Measurements from ENCODE around the gene MKLN1.
"Not testable (repeated sequence)": the region's sequence is repeated elsewhere in the genome, so short reads cannot be mapped to it uniquely, and the experiment has no call there.

Gene MKLN1

DNA sequence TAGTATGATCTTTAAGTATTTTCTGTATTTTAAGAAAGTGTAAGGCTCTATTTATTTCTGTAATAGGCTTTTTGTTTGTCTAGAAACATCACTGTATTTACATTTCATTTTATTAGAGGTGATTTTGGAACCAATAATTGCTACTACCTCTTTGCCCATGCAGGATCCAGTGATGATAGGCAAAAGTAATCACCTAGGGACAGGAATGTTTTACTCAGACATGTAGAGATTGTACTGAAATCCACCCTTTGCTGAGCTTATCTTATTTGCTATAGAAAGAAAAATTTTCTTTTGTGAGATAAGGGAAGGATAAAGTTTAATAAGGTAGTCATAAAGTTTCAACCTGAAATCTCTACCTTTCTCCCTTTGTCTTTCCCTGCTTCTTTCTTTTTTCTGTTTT, 73.5 kb downstream of the MKLN1 start:
- DNase-seq (ENCODE audit: low read depth), result no peak

GRCh38 chr7:131403322-131403721, 75.6 kb downstream of the MKLN1 start:
- DNase-seq (ENCODE audit: low read depth), result no peak

DNA sequence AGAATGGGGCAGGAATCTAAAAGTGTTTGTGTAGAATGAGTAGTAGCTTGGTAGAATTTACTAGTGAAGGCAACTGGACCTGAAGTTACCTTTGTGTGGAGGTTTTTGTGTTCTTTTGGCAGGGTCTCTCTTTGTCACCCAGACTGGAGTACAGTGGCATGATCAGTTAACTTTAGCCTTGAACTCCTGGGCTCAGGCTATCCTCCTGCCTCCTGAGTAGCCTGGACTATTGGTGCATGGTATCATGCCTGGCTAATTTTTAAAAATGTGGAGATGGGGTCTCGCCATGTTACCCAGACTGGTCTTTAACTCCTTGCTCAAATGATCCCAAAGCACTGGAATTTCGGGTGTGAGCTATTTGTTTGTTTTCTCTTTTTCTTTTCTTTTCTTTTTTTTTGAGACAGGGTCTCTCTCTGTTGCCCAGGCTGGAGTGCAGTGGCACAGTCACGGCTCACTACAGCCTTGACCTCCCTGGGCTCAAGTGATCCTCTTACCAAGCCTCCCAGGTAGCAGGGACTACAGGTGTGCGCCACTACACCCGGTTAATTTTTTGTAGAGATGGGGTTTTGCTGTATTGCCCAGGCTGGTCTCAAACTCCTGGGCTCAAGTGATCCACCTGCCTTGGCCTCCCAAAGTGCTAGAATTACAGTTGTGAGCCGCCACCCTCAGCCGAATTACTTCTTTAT, 76.7 kb downstream of the MKLN1 start:
- DNase-seq (ENCODE audit: low read depth), result no peak

GRCh38 chr7:131409129-131409766, 81.6 kb downstream of the MKLN1 start:
- no peak for DNase-seq (ENCODE audit: low read depth)

DNA sequence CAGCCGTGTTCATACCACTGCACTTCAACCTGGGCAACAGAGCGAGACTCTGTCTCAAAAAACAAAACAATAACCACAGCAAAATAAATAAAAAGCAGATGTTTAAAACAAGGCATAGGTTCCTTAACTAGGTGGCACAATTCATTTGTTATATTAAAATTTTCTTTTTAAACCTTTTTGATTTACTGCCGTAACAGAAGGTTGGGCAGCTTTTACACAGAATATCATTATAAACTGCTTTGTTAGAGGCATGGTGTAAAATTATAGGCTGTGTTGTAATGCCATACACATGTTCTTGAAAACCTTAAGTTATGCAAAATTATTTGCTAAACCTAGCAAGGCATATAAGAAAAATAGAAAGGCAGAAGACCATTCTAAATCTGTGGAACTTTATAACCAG, 84.4 kb downstream of the MKLN1 start:
- no peak for DNase-seq (ENCODE audit: low read depth)

- DNase-seq (ENCODE audit: low read depth), result no peak
Observed at GRCh38 chr7:131413711-131414110, 86.0 kb downstream of the MKLN1 start.

DNA sequence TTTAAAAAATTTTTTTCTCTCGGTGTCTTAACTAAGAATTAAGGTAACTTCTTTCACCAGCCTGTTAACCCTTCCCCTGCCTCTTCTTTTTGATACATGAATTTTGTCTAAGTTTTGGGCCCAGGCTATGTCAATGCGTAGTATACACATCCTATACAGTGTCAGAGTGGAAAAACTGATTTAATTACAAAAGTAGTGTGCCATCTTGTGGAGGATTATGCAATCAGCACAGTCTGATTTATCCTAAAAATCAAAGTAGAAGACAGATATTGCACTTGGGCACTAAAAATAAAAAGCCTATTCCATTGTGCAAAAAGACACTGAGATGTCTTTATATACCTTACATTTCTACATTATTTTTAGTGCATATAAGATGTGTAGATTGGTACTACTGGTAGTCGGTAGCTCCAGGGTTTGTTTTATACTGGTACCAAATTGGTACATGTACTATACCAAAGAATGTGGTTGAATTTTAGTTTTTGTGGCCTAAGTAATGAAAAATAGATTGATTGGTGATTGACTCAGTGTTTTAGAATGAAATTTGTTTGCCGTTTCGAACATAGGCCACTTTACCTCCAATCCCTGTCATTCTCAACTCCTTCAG, 96.6 kb downstream of the MKLN1 start:
- no peak for DNase-seq (ENCODE audit: low read depth)

GRCh38 chr7:131425992-131426391, 98.3 kb downstream of the MKLN1 start:
- DNase-seq (ENCODE audit: low read depth), result no peak

DNA sequence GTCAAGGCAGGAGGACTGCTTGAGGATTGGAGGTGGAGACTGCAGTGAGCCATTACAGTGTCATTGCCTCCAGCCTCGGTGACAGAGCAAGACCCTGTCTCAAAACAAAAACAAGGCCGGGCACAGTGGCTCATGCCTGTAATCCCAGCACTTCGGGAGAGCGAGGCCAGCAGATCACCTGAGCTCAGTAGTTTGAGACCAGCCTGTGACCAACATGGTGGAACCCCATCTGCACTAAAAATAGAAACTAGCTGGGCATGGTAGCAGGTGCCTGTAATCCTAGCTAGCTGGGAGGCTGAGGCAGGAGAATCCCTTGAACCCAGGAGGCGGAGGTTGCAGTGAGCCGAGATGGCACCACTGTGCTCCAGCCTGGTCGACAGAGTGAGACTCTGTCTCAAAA, 103.2 kb downstream of the MKLN1 start:
- DNase-seq (ENCODE audit: low read depth), result not testable (repeated sequence)

DNA sequence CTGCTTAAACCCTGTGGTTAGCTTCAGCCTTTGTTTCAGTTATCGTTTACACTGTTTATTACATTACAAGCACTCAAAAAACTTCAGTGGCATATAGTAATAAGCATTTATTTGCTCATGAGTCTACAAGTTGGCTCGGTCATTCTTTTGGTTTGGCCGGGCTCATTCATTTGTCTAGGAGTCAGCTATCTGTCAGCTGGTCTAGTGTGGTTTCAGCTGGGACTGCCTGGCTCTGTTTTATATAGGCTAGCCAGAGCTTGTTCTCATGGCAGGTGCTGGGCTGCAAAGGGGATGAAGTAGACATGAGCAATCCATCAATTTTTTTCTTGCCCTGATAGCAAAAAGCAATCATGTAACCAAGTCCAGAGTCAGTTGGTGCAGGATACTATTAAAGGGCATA, 103.6 kb downstream of the MKLN1 start:
- DNase-seq (ENCODE audit: low read depth), result no peak

GRCh38 chr7:131431756-131432155, 104.1 kb downstream of the MKLN1 start:
- no peak for DNase-seq (ENCODE audit: low read depth)

GRCh38 chr7:131436384-131436783, 108.7 kb downstream of the MKLN1 start:
- DNase-seq (ENCODE audit: low read depth), result no peak

- no peak for DNase-seq (ENCODE audit: low read depth)
Observed at GRCh38 chr7:131438969-131439368, 111.3 kb downstream of the MKLN1 start.

GRCh38 chr7:131443496-131443895, 115.8 kb downstream of the MKLN1 start:
- DNase-seq (ENCODE audit: low read depth), result no peak

GRCh38 chr7:131444683-131445082, 117.0 kb downstream of the MKLN1 start:
- DNase-seq (ENCODE audit: low read depth), result no peak

GRCh38 chr7:131449373-131449902, 121.8 kb downstream of the MKLN1 start:
- no peak for DNase-seq (ENCODE audit: low read depth)

GRCh38 chr7:131454498-131454897, 126.8 kb downstream of the MKLN1 start:
- no peak for DNase-seq (ENCODE audit: low read depth)

GRCh38 chr7:131455001-131455400, 127.3 kb downstream of the MKLN1 start:
- no peak for DNase-seq (ENCODE audit: low read depth)

GRCh38 chr7:131455546-131455945, 127.9 kb downstream of the MKLN1 start:
- DNase-seq (ENCODE audit: low read depth), result no peak

DNA sequence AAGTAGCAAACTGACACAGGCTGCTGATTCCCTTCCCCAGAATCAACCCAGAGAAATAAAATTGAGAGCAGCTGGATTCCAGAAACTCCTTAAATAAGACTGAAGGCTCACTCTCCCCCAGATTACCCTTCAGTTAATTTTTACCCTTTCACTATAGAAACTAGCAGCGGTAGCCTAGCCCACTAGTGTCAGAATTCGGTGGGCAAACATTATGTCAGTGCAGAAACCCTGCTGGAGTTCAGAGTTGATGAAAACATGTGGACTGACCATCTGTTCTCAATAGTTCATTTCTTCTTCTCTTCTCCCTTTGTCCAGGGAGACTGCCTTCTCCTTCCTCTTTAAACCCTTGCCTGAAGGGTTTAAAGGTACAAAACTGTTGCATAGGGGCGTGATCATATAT, 128.7 kb downstream of the MKLN1 start:
- no peak for DNase-seq (ENCODE audit: low read depth)

DNA sequence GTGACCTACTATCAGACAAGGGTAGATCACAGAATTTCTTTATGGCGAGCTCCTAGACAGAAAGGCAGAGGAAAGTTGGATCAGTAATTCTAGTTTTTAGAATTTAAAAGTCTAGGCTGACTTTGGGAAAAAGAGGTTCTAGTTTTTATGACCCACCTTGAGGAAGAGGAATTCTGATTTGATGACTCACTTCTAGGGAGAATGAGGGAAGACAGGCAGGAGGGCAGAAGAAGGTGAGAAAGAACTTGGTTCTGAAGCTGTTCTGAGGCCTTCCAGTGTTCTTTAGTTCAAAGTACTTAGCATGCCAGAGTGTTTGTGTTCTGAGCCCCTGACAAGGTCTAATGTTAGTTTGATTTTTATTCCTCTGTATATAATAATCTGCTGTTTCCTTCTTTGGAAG, 131.6 kb downstream of the MKLN1 start:
- DNase-seq (ENCODE audit: low read depth), result no peak

- DNase-seq (ENCODE audit: low read depth), result no peak
Observed at GRCh38 chr7:131462059-131462458, 134.4 kb downstream of the MKLN1 start.

DNA sequence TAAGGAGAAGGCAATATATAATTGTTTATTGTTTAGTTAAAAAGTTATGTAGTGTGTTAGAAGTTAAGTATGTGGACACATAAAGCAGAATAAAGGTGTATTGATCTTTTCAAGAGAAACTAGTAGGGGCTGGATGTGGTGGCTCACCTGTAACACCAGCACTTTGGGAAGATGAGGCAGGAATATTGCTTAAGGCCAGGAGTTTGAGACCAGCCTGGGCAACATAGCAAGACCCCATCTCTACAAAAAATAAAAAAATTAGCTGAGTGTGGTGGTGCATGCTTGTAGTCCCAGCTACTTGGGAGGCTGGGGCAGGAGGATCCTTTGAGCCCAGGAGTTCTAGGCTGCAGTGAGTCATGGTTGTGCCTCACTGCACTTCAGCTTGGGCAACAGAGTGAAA, 135.0 kb downstream of the MKLN1 start:
- DNase-seq (ENCODE audit: low read depth), result not testable (repeated sequence)
